HG02938 (cell line): ENCODE measurements around the gene HEMK1.

ENCODE experiments used
- ATAC-seq: cut with Tn5 transposase; IDR thresholded peaks from one replicate; pipeline ENCODE4 v1.9.1; 2021; ENCODE audit warnings: mild to moderate bottlenecking, moderate library complexity; ENCODE audit not compliant: unreplicated experiment

Gene HEMK1

GRCh38 chr3:50572801-50573371 lies 3.6 kb downstream of the HEMK1 start:
- ATAC-seq = no peak

- no peak for ATAC-seq
Observed at GRCh38 chr3:50573566-50574443, 4.5 kb downstream of the HEMK1 start.

- no peak for ATAC-seq
Observed at GRCh38 chr3:50574444-50574831, 5.1 kb downstream of the HEMK1 start.

GRCh38 chr3:50575372-50575771 lies 6.0 kb downstream of the HEMK1 start:
- no peak for ATAC-seq

GRCh38 chr3:50577348-50577747 lies 8.0 kb downstream of the HEMK1 start:
- no peak for ATAC-seq

- no peak for ATAC-seq
Observed at GRCh38 chr3:50580683-50581458, 11.5 kb downstream of the HEMK1 start.

- no peak for ATAC-seq
Observed at GRCh38 chr3:50581459-50581842, 12.1 kb downstream of the HEMK1 start.

GRCh38 chr3:50582083-50582482 lies 12.8 kb downstream of the HEMK1 start:
- no peak for ATAC-seq

- ATAC-seq = no peak
Observed at GRCh38 chr3:50583897-50584296, 14.6 kb downstream of the HEMK1 start.

GRCh38 chr3:50584391-50584790 lies 15.1 kb downstream of the HEMK1 start:
- ATAC-seq = no peak

- ATAC-seq = no peak
Observed at GRCh38 chr3:50585919-50586762, 16.8 kb downstream of the HEMK1 start.

- no peak for ATAC-seq
Observed at GRCh38 chr3:50586763-50587070, 17.4 kb downstream of the HEMK1 start.

GRCh38 chr3:50587373-50587772 lies 18.1 kb downstream of the HEMK1 start:
- ATAC-seq = no peak

- ATAC-seq = no peak
Observed at GRCh38 chr3:50587806-50588758, 18.8 kb downstream of the HEMK1 start.

GRCh38 chr3:50588759-50589433 lies 19.6 kb downstream of the HEMK1 start:
- no peak for ATAC-seq

- peak; percentile 8 for ATAC-seq
Observed at GRCh38 chr3:50591196-50591741, 21.9 kb downstream of the HEMK1 start.

- no peak for ATAC-seq
Observed at GRCh38 chr3:50592568-50592967, 23.2 kb downstream of the HEMK1 start.

GRCh38 chr3:50594253-50594785 lies 25.0 kb downstream of the HEMK1 start:
- ATAC-seq = no peak
